Peyer's patch (tissue), 4 donors: ENCODE data around the gene MEMO1.

ENCODE experiments used
- POLR2A ChIP-seq, 2 donors: fragments of 450-650 bp; IDR thresholded peaks; one replicate each; pipeline ENCODE4 v1.5.1; 2017; ENCODE audit warnings: antibody characterized with exemption in 2 of 2, mild to moderate bottlenecking in 2 of 2, moderate library complexity in 2 of 2
- TF ChIP-seq, protein P1 (sequence below), 6 experiments: fragments of 450-650 bp in 4 of 6; fragments of 200-600 bp in 2 of 6; sonication (generic) in 1 of 6; IDR thresholded peaks; one replicate each; pipeline ENCODE4 v1.5.1; 2017 to 2019; ENCODE audit warnings: antibody characterized with exemption in 6 of 6, mild to moderate bottlenecking in 3 of 6, moderate library complexity in 1 of 6

DNA sequence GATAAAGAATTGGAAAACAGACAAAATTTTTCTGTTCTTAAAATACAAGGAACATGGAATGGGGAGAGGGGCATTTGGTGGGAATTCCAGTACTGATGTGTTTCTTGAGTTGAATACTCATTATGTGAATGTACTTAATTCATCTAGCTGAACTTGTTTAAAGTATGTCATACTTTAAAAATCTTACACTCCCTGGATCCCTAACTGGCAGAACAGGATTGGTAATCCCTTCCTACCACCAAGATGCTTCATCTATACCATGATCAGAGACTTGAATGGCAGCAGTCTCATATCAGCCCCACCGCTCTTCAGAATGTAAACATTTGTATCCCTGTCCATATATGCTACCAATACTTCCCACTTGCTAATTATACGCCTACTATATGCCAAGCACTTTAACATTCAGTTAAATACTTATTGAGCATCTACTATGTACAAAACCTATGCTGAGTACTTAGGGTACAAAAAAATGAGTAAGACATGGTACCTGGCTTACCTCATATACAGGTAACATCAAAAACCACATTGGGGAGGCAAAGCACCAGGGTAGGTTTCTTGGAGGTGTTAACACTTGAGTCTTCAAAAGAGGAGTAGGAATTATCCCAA is 5.3 kb downstream of the MEMO1 start:
- TF ChIP-seq, protein P1, sequence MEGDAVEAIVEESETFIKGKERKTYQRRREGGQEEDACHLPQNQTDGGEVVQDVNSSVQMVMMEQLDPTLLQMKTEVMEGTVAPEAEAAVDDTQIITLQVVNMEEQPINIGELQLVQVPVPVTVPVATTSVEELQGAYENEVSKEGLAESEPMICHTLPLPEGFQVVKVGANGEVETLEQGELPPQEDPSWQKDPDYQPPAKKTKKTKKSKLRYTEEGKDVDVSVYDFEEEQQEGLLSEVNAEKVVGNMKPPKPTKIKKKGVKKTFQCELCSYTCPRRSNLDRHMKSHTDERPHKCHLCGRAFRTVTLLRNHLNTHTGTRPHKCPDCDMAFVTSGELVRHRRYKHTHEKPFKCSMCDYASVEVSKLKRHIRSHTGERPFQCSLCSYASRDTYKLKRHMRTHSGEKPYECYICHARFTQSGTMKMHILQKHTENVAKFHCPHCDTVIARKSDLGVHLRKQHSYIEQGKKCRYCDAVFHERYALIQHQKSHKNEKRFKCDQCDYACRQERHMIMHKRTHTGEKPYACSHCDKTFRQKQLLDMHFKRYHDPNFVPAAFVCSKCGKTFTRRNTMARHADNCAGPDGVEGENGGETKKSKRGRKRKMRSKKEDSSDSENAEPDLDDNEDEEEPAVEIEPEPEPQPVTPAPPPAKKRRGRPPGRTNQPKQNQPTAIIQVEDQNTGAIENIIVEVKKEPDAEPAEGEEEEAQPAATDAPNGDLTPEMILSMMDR (IDR thresholded peaks at IDR 0.05) = no peak
- TF ChIP-seq POLR2A (IDR thresholded peaks at IDR 0.05) = no peak
